ENCODE results near the gene ZNF30. TPM values are rescaled to one million over a fixed set of nuclear protein-coding genes. Genes with fewer than 3 reads are reported as not detected.
"Not testable (repeated sequence)": the region's sequence is repeated elsewhere in the genome, so short reads cannot be mapped to it uniquely, and the experiment has no call there.

Gene ZNF30
- total RNA-seq, 1 experiment from 2014 or later = 8.5 TPM

- Histone ChIP-seq H3K27ac (ENCODE audit: low read length) (no peak overlapping the region), H3K4me2 (ENCODE audit: low read depth, low read length, poor library complexity, severe bottlenecking) (peak overlapping the region; percentile 87), H3K4me3 (ENCODE audit: low read length) (peak overlapping the region; percentile 87), H3K9me2 (replicated peaks; ENCODE audit: insufficient read depth, low read length) (no peaks in the 10 kb centered on the region), H3K4me1 (ENCODE audit: low read length) (peaks cover 20% of the 10 kb centered on the region), H4K20me1 (ENCODE audit: insufficient read depth, low read depth, low read length) (no peaks in the 10 kb centered on the region), H3K27me3 (ENCODE audit: low read length) (no peaks in the 10 kb centered on the region), H3K9ac (ENCODE audit: low read length) (peak overlapping the region; percentile 84), H2AFZ (ENCODE audit: low read length) (peak overlapping the region; percentile 99; the same call in 1 of the 2 replicates), H3K9me3 (ENCODE audit: low read length) (peaks cover 20% of the 10 kb centered on the region), H3K36me3 (ENCODE audit: insufficient read depth, low read length) (peaks cover 28% of the 10 kb centered on the region), H3K79me2 (ENCODE audit: low read length) (peaks cover 22% of the 10 kb centered on the region)
- no peak for DNase-seq
Measured at GRCh38 chr19:34962687-34963572, 36.2 kb downstream of the ZNF30 start.

DNA sequence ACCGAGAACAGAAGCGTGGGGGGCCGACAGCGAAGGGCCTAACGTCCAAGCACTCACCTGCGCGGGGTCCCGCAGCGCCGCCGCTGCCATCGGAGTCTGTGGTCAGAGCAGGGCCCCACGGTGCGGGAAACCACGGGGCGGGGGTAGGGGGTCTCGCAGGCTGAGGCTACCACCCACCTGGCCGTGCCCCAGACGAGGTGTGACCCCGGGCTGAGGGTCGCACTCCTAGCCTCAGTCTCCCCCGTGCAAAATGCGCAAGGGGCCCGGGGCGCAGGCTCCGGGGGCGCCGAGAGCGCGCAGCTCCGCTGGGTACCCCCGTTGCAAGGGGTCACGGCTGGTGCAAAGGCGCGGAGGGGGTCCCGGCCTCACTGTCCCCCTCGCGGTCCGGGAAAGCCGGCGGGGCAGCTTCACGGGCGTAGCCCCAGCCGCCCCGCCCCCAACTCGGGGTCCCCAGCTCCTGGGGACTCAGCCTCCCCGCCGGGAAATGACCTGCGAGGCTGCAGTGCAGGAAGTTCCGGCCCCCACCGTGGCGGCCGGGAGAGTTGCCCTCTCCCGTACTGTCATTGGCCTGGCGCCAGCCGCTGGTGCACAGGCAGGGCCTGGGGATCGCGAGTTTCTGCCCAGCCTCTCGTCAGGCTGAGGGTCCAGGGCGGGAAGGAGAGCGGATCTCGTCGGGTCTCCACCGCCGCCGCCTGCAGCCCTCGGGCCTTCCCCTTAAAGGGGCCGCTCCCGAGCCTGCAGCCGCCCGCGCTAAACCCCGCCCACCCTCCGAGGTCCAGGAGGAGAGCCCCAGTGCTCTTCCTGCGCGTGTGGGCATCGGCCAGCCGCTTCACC lies 37.1 kb downstream of the ZNF30 start, which contains the start of gene ZNF792:
Gene ZNF792 (minus strand): TSS at position 657 of the 834 bp plus-strand sequence. CDS start 567 bp downstream, at position 90.
- peak within 1 kb of the TSS; percentile 84 for H3K9ac ChIP-seq (ENCODE audit: low read length)
- H4K20me1 ChIP-seq (ENCODE audit: insufficient read depth, low read depth, low read length) = no peaks in the 10 kb centered on the region
- DNase-seq = peak; percentile 79

DNA sequence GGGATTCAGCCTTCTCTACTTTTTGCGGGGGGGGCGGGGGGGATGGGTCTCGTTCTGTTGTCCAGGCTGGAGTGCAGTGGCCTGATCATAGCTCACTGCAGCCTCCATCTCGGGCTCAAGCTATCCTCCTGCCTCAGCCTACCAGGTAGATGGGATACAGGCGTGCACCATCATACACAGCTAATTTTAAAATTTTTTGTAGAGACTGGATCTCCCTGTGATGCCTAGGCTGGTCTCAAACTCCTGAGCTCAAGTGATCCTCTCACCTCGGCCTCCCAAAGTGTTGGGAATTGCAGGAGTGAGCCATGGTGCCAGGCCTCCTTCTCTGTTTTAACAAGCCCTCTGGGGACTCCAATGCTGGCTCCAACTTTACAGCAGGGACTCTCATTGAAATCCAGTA lies 37.9 kb downstream of the ZNF30 start:
- Histone ChIP-seq H3K27me3 (ENCODE audit: low read length) (0 out of 2 replicates have a peak, but pooled peaks cover 5% of the 10 kb centered on the region), H2AFZ (ENCODE audit: low read length) (no peak overlapping the region), H3K4me3 (ENCODE audit: low read length) (peak overlapping the region; percentile 87; the same call in 1 of the 2 replicates), H3K79me2 (ENCODE audit: low read length) (peaks cover 22% of the 10 kb centered on the region), H3K27ac (ENCODE audit: low read length) (no peak overlapping the region), H3K9me2 (replicated peaks; ENCODE audit: insufficient read depth, low read length) (no peaks in the 10 kb centered on the region), H3K9me3 (ENCODE audit: low read length) (peaks cover 4% of the 10 kb centered on the region), H3K4me2 (ENCODE audit: low read depth, low read length, poor library complexity, severe bottlenecking) (peak overlapping the region; percentile 87), H3K4me1 (ENCODE audit: low read length) (peaks cover 20% of the 10 kb centered on the region), H3K9ac (ENCODE audit: low read length) (peak overlapping the region; percentile 84), H3K36me3 (ENCODE audit: insufficient read depth, low read length) (peaks cover 12% of the 10 kb centered on the region), H4K20me1 (ENCODE audit: insufficient read depth, low read depth, low read length) (no peaks in the 10 kb centered on the region)
- no peak for DNase-seq

More for the DNA sequence above, 37.1 kb downstream of the ZNF30 start, which contains the start of gene ZNF792:
- H3K79me2 ChIP-seq (ENCODE audit: low read length) = peaks cover 22% of the 10 kb centered on the region
- H2AFZ ChIP-seq (ENCODE audit: low read length) = peak within 1 kb of the TSS; percentile 99
- H3K36me3 ChIP-seq (ENCODE audit: insufficient read depth, low read length) = peaks cover 20% of the 10 kb centered on the region
- no peaks in the 10 kb centered on the region for H3K9me2 ChIP-seq (replicated peaks; ENCODE audit: insufficient read depth, low read length)
- peaks cover 20% of the 10 kb centered on the region for H3K4me1 ChIP-seq (ENCODE audit: low read length)
- H3K27ac ChIP-seq (ENCODE audit: low read length) = no peak within 1 kb of the TSS
- H3K4me3 ChIP-seq (ENCODE audit: low read length) = peak within 1 kb of the TSS; percentile 87
- 0 out of 2 replicates have a peak, but pooled peaks cover 5% of the 10 kb centered on the region for H3K27me3 ChIP-seq (ENCODE audit: low read length)
- peaks cover 12% of the 10 kb centered on the region for H3K9me3 ChIP-seq (ENCODE audit: low read length)
- peak within 1 kb of the TSS; percentile 87 for H3K4me2 ChIP-seq (ENCODE audit: low read depth, low read length, poor library complexity, severe bottlenecking)

- H2AFZ ChIP-seq (ENCODE audit: low read length); H3K36me3 ChIP-seq (ENCODE audit: insufficient read depth, low read length); H3K9me2 ChIP-seq (replicated peaks; ENCODE audit: insufficient read depth, low read length); H3K4me2 ChIP-seq (ENCODE audit: low read depth, low read length, poor library complexity, severe bottlenecking); H3K9ac ChIP-seq (ENCODE audit: low read length); H3K9me3 ChIP-seq (ENCODE audit: low read length); H3K4me3 ChIP-seq (ENCODE audit: low read length); DNase-seq; H3K27me3 ChIP-seq (ENCODE audit: low read length); H3K27ac ChIP-seq (ENCODE audit: low read length); H4K20me1 ChIP-seq (ENCODE audit: insufficient read depth, low read depth, low read length): not testable (repeated sequence)
- peaks cover 22% of the 10 kb centered on the region for H3K79me2 ChIP-seq (ENCODE audit: low read length)
- H3K4me1 ChIP-seq (ENCODE audit: low read length) = peaks cover 20% of the 10 kb centered on the region
Measured at GRCh38 chr19:34965505-34965904, 38.8 kb downstream of the ZNF30 start.

- H3K9ac ChIP-seq (ENCODE audit: low read length) = no peak overlapping the region
- no peak overlapping the region for H3K4me2 ChIP-seq (ENCODE audit: low read depth, low read length, poor library complexity, severe bottlenecking)
- peaks cover 8% of the 10 kb centered on the region for H3K79me2 ChIP-seq (ENCODE audit: low read length)
- no peaks in the 10 kb centered on the region for H4K20me1 ChIP-seq (ENCODE audit: insufficient read depth, low read depth, low read length)
- no peak overlapping the region for H3K4me3 ChIP-seq (ENCODE audit: low read length)
- no peaks in the 10 kb centered on the region; the same call in 1 of the 2 replicates for H3K9me3 ChIP-seq (ENCODE audit: low read length)
- no peaks in the 10 kb centered on the region; the same call in 1 of the 2 replicates for H3K36me3 ChIP-seq (ENCODE audit: insufficient read depth, low read length)
- H2AFZ ChIP-seq (ENCODE audit: low read length) = no peak overlapping the region
- H3K27me3 ChIP-seq (ENCODE audit: low read length) = 0 out of 2 replicates have a peak, but pooled peaks cover 5% of the 10 kb centered on the region
- H3K27ac ChIP-seq (ENCODE audit: low read length) = no peak overlapping the region
- H3K4me1 ChIP-seq (ENCODE audit: low read length) = peaks cover 12% of the 10 kb centered on the region
- H3K9me2 ChIP-seq (replicated peaks; ENCODE audit: insufficient read depth, low read length) = no peaks in the 10 kb centered on the region
- no peak for DNase-seq
Measured at GRCh38 chr19:34967551-34967950, 40.8 kb downstream of the ZNF30 start.

DNA sequence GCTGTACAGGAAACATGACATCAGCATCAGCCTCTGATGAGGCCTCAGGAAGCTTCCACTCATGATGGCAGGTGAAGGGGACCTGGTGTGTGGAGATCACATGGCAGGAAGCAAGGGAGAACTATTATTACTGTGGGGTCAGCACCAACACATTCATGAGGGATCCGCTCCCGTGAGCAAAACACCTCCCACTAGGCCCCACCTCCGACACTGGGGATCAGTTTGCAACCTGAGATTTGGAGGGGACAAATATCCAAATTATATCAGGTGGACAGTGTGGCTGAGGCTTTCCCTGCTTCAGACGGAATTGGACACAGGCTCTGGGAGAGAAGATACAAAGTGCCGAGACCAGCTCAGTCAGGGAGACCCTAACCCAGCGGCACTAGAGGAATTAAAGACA lies 43.0 kb downstream of the ZNF30 start:
- Histone ChIP-seq H3K9me2 (replicated peaks; ENCODE audit: insufficient read depth, low read length) (no peaks in the 10 kb centered on the region), H3K27ac (ENCODE audit: low read length) (no peak overlapping the region), H3K4me1 (ENCODE audit: low read length) (peaks cover 7% of the 10 kb centered on the region), H3K36me3 (ENCODE audit: insufficient read depth, low read length) (no peaks in the 10 kb centered on the region; the same call in 1 of the 2 replicates), H3K79me2 (ENCODE audit: low read length) (no peaks in the 10 kb centered on the region), H3K27me3 (ENCODE audit: low read length) (0 out of 2 replicates have a peak, but pooled peaks cover 5% of the 10 kb centered on the region), H2AFZ (ENCODE audit: low read length) (no peak overlapping the region), H4K20me1 (ENCODE audit: insufficient read depth, low read depth, low read length) (no peaks in the 10 kb centered on the region), H3K9me3 (ENCODE audit: low read length) (no peaks in the 10 kb centered on the region; the same call in 1 of the 2 replicates), H3K4me2 (ENCODE audit: low read depth, low read length, poor library complexity, severe bottlenecking) (no peak overlapping the region), H3K4me3 (ENCODE audit: low read length) (no peak overlapping the region), H3K9ac (ENCODE audit: low read length) (no peak overlapping the region)
- no peak for DNase-seq

GRCh38 chr19:34970185-34970780 lies 43.6 kb downstream of the ZNF30 start:
- not testable (repeated sequence) for H4K20me1 ChIP-seq (ENCODE audit: insufficient read depth, low read depth, low read length); H2AFZ ChIP-seq (ENCODE audit: low read length); DNase-seq; H3K4me2 ChIP-seq (ENCODE audit: low read depth, low read length, poor library complexity, severe bottlenecking); H3K9me2 ChIP-seq (replicated peaks; ENCODE audit: insufficient read depth, low read length); H3K9me3 ChIP-seq (ENCODE audit: low read length); H3K36me3 ChIP-seq (ENCODE audit: insufficient read depth, low read length); H3K4me1 ChIP-seq (ENCODE audit: low read length); H3K27ac ChIP-seq (ENCODE audit: low read length); H3K9ac ChIP-seq (ENCODE audit: low read length); H3K79me2 ChIP-seq (ENCODE audit: low read length); H3K4me3 ChIP-seq (ENCODE audit: low read length); H3K27me3 ChIP-seq (ENCODE audit: low read length)
